ENCODE results near the gene RAP1GDS1. TPM values are rescaled to one million over a fixed set of nuclear protein-coding genes. Genes with fewer than 3 reads are reported as not detected.

The RAP1GDS1 gene
- total RNA-seq, 1 experiment from 2014 or later, result 40.8 TPM

DNA sequence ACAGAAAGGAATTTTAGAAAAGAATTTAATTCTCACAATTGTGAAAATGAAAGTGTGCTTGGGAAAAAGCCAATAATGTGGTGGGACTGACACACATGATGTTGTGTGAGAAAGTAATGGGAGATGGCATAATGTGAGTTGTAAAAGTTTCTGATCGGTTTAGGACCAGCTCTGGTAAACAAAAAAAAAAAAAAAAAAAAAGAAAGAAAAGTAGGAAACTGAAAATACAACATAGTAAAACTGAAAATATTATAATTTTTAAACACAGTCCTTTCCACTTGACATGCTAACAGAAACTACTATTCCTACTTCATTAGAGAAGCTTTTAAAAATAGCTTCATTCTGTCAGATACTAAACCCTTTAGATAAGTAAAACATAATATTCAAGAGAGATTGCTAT is 28.2 kb downstream of the RAP1GDS1 start:
- Histone ChIP-seq H4K20me1 (ENCODE audit: insufficient read depth) (no peaks in the 10 kb centered on the region), H3K79me2 (ENCODE audit: insufficient read depth, low read length) (peaks cover 80% of the 10 kb centered on the region), H3K4me3 (replicated peaks in 1 of 2; ENCODE audit: low read depth in 1 of 2, low read length in 2 of 2) (no peak overlapping the region), H3K4me1 (ENCODE audit: control insufficient read depth in 1 of 2, insufficient read depth in 2 of 2, low read length in 2 of 2) (peaks cover 7 to 14% of the 10 kb centered on the region in 2 experiments; a peak in 3 of 4 replicates), H3K9me3 (ENCODE audit: control insufficient read depth in 1 of 2, insufficient read depth in 1 of 2, low read depth in 1 of 2, low read length in 2 of 2) (no peaks in the 10 kb centered on the region), H3K27ac (ENCODE audit: low read depth, low read length) (no peak overlapping the region), H3K9ac (ENCODE audit: low read length) (no peak overlapping the region), H3K27me3 (ENCODE audit: insufficient read depth, low read length) (no peaks in the 10 kb centered on the region), H3K36me3 (ENCODE audit: control insufficient read depth in 1 of 2, insufficient read depth in 2 of 2, low read length in 2 of 2) (no peaks in the 10 kb centered on the region; a peak in 2 of 4 replicates), H2AFZ (ENCODE audit: low read depth, low read length, poor library complexity, severe bottlenecking) (no peak overlapping the region), H3K9me2 (ENCODE audit: insufficient read depth) (no peaks in the 10 kb centered on the region), H3K4me2 (ENCODE audit: low read length) (no peak overlapping the region)
- DNase-seq (ENCODE audit: low read depth, low spot score), result no peak
- ChIA-PET RAD21 (ENCODE audit: low non-redundant PET in 1 of 2, low total read pairs in 2 of 2, uncharacterized antibody in 2 of 2, unreplicated experiment in 2 of 2) (interaction anchor here in 1 of 2 experiments (0.7 kb wide), 1 partner anchor 234 kb away, joined by 4 read pairs; no protein-coding TSS in a partner anchor), CTCF (no interaction called here), POLR2A (no interaction called here)
- ATAC-seq, result no peak
- BruUV-seq (replicated peaks), result no TSS peak
- TF ChIP-seq RAD21 (IDR thresholded peaks at IDR 0.05; ENCODE audit: low read depth), result no peak
- TF ChIP-seq SP1 (IDR thresholded peaks at IDR 0.05; ENCODE audit: low read depth), result no peak
- no peak for TF ChIP-seq EGR1 (IDR thresholded peaks at IDR 0.05; ENCODE audit: low read depth)
- TF ChIP-seq, protein P1, sequence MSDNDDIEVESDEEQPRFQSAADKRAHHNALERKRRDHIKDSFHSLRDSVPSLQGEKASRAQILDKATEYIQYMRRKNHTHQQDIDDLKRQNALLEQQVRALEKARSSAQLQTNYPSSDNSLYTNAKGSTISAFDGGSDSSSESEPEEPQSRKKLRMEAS (IDR thresholded peaks at IDR 0.05), result no peak
- TF ChIP-seq ZFX (IDR thresholded peaks at IDR 0.05), result no peak
- TF ChIP-seq CEBPB (IDR thresholded peaks at IDR 0.05; ENCODE audit: low read depth), result no peak
- no peak for TF ChIP-seq POLR2A (IDR thresholded peaks at IDR 0.05; ENCODE audit: borderline replicate concordance, extremely low read depth, insufficient read depth, insufficient read length)
- TF ChIP-seq ZNF274 (IDR thresholded peaks at IDR 0.05; ENCODE audit: low read depth, low read length), result no peak
- TF ChIP-seq, protein P2, sequence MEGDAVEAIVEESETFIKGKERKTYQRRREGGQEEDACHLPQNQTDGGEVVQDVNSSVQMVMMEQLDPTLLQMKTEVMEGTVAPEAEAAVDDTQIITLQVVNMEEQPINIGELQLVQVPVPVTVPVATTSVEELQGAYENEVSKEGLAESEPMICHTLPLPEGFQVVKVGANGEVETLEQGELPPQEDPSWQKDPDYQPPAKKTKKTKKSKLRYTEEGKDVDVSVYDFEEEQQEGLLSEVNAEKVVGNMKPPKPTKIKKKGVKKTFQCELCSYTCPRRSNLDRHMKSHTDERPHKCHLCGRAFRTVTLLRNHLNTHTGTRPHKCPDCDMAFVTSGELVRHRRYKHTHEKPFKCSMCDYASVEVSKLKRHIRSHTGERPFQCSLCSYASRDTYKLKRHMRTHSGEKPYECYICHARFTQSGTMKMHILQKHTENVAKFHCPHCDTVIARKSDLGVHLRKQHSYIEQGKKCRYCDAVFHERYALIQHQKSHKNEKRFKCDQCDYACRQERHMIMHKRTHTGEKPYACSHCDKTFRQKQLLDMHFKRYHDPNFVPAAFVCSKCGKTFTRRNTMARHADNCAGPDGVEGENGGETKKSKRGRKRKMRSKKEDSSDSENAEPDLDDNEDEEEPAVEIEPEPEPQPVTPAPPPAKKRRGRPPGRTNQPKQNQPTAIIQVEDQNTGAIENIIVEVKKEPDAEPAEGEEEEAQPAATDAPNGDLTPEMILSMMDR (IDR thresholded peaks at IDR 0.05 in 2 of 3, conservative IDR thresholded peaks at IDR 0.05 in 1 of 3; ENCODE audit: borderline replicate concordance in 1 of 3, insufficient read depth in 1 of 3, low read depth in 2 of 3, low read length in 2 of 3), result no peak
- TF ChIP-seq ELF1 (IDR thresholded peaks at IDR 0.05; ENCODE audit: borderline replicate concordance, low read depth), result no peak
- TF ChIP-seq, protein P3, sequence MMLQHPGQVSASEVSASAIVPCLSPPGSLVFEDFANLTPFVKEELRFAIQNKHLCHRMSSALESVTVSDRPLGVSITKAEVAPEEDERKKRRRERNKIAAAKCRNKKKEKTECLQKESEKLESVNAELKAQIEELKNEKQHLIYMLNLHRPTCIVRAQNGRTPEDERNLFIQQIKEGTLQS (IDR thresholded peaks at IDR 0.05), result no peak
- TF ChIP-seq EZH2phosphoT487 (IDR thresholded peaks at IDR 0.05; ENCODE audit: borderline replicate concordance), result no peak
- TF ChIP-seq JUND (IDR thresholded peaks at IDR 0.05), result no peak
- no peak for TF ChIP-seq SRF (IDR thresholded peaks at IDR 0.05; ENCODE audit: low read depth)
- no peak for TF ChIP-seq SIN3A (IDR thresholded peaks at IDR 0.05; ENCODE audit: low read depth)
- intact Hi-C loops (cut with micrococcal nuclease), result no loop called here
